ENCODE results near the gene ZFHX2.

The ZFHX2 gene

GRCh38 chr14:23485326-23485725, 66.2 kb downstream of the ZFHX2 start:
- H3K4me3 ChIP-seq (ENCODE audit: low read depth, low read length) = no peak overlapping the region
- no peak for TF ChIP-seq CTCF (IDR thresholded peaks at IDR 0.05; ENCODE audit: low read depth, low read length, missing control alignments)
- DNase-seq (ENCODE audit: low read depth) = no peak

GRCh38 chr14:23483236-23483854, 68.2 kb downstream of the ZFHX2 start:
- DNase-seq (ENCODE audit: low read depth) = no peak
- peak; percentile 56 for TF ChIP-seq CTCF (IDR thresholded peaks at IDR 0.05; ENCODE audit: low read depth, low read length, missing control alignments)

GRCh38 chr14:23482823-23483148, 68.8 kb downstream of the ZFHX2 start:
- no peak overlapping the region for H3K4me3 ChIP-seq (ENCODE audit: low read depth, low read length)
- DNase-seq (ENCODE audit: low read depth) = no peak
- TF ChIP-seq CTCF (IDR thresholded peaks at IDR 0.05; ENCODE audit: low read depth, low read length, missing control alignments) = no peak

More at GRCh38 chr14:23483236-23483854, 68.2 kb downstream of the ZFHX2 start:
- no peak overlapping the region for H3K4me3 ChIP-seq (ENCODE audit: low read depth, low read length)

GRCh38 chr14:23481979-23482822, 69.4 kb downstream of the ZFHX2 start:
- DNase-seq (ENCODE audit: low read depth) = no peak
- H3K4me3 ChIP-seq (ENCODE audit: low read depth, low read length) = no peak overlapping the region
- no peak for TF ChIP-seq CTCF (IDR thresholded peaks at IDR 0.05; ENCODE audit: low read depth, low read length, missing control alignments)

- DNase-seq (ENCODE audit: low read depth) = no peak
- no peak for TF ChIP-seq CTCF (IDR thresholded peaks at IDR 0.05; ENCODE audit: low read depth, low read length, missing control alignments)
- no peak overlapping the region for H3K4me3 ChIP-seq (ENCODE audit: low read depth, low read length)
These were observed 70.1 kb downstream of the ZFHX2 start for GRCh38 chr14:23481362-23481970.

GRCh38 chr14:23478109-23478759, 73.3 kb downstream of the ZFHX2 start:
- H3K4me3 ChIP-seq (ENCODE audit: low read depth, low read length) = no peak overlapping the region
- DNase-seq (ENCODE audit: low read depth) = peak; percentile 25
- TF ChIP-seq CTCF (IDR thresholded peaks at IDR 0.05; ENCODE audit: low read depth, low read length, missing control alignments) = peak; percentile 61
